ENCODE results near the gene JARID2.
A peak's percentile ranks its signal among the peaks of the same experiment; 100 is the strongest.

Gene JARID2

GRCh38 chr6:15247500-15248450 lies 1.9 kb downstream of the JARID2 start:
- TF ChIP-seq TAF1 (IDR thresholded peaks at IDR 0.05; ENCODE audit: borderline replicate concordance, insufficient read depth, low read length), result no peak
- TF ChIP-seq REST (IDR thresholded peaks at IDR 0.05; ENCODE audit: insufficient read depth in 1 of 2, low read depth in 2 of 2, low read length in 2 of 2), result no peak
- no peak for TF ChIP-seq POLR2AphosphoS5 (IDR thresholded peaks at IDR 0.05; ENCODE audit: low read depth, low read length)
- TF ChIP-seq SIN3A (IDR thresholded peaks at IDR 0.05; ENCODE audit: borderline replicate concordance, insufficient read depth, low read length), result no peak
- no peak for TF ChIP-seq FOXP2 (optimal IDR thresholded peaks at IDR 0.05; ENCODE audit: borderline replicate concordance, extremely low read depth, extremely low read length, insufficient read depth)

GRCh38 chr6:15248451-15249370 lies 2.8 kb downstream of the JARID2 start:
- TF ChIP-seq REST (IDR thresholded peaks at IDR 0.05; ENCODE audit: insufficient read depth in 1 of 2, low read depth in 2 of 2, low read length in 2 of 2) (no peak), POLR2AphosphoS5 (IDR thresholded peaks at IDR 0.05; ENCODE audit: low read depth, low read length) (no peak), SIN3A (IDR thresholded peaks at IDR 0.05; ENCODE audit: borderline replicate concordance, insufficient read depth, low read length) (no peak), TAF1 (IDR thresholded peaks at IDR 0.05; ENCODE audit: borderline replicate concordance, insufficient read depth, low read length) (no peak), FOXP2 (optimal IDR thresholded peaks at IDR 0.05; ENCODE audit: borderline replicate concordance, extremely low read depth, extremely low read length, insufficient read depth) (peak; percentile 86)

DNA sequence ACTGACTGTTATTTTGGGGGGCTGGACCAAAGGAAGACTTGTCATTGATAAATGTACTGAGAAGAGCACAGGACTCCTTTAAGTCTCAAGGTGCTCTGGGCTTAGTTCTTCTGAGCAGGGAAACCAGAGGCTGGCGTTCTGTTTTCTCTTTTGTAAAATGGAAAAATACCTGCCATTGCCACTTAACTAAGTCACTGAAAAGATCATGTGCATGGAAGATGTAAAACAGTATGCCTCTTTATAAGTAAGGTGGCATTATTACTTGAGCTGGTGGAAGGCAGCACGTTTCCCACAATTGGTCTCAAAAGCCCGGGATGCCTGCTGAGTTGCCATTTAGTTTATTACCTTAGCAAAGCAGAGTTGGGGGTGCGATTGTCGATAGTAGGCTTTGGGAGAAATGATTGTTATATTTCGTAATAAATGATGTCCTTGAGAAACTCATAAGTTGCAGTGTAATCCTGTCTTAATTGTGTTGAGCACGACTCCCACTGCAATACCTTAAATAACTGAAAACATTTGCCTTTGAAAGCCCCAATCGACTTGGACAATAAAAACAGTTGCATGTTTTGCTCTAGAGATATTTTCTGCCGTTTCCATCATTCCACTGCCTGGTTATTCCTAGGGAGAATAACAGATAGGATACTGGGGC lies 3.6 kb downstream of the JARID2 start:
- TF ChIP-seq TAF1 (IDR thresholded peaks at IDR 0.05; ENCODE audit: borderline replicate concordance, insufficient read depth, low read length) (no peak), REST (IDR thresholded peaks at IDR 0.05; ENCODE audit: insufficient read depth in 1 of 2, low read depth in 2 of 2, low read length in 2 of 2) (no peak), FOXP2 (optimal IDR thresholded peaks at IDR 0.05; ENCODE audit: borderline replicate concordance, extremely low read depth, extremely low read length, insufficient read depth) (no peak)

DNA sequence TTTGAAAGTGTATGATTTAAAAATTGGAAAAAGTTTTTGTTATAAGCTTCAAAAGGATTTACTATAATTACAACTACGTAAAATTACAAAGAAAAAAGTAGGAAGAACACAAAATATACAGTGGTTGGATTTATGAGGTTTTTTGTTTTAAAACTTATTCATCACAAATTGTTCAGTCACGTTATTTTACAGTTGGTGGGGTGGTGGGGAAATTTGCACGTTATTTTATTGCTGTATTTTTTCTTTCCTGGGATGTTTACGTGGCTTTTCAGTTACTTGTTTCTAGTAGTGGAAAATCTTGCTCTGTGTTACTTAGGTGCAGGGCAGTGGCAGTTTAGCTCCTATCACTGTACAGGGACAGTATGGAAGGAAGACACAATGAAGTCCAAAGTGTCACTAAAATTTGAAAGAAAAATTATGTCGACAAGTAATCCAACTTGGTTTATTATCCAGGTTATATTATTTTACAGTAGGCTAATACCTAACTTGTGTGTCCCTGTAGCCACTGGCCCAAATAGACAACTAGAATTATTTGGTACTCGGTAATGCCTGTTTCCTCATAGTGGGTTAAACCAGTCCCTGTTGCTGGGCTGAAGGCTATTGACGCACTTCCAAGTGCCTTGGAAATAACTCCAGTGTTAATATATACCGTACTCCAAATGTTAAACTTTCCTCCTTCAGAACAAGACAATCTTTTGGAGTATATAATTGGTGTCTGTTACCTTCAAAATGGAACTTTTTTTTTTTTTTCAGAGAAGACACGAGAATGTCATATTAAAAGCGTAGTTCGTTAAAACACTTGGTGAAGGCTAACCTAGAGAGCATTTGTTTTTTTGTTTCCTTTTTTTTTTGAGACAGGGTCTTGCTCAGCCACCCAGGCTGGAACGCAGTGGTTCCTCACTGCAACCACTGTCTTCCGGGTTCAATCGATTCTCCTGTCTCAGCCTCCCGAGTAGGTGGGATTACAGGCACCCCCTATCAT lies 4.6 kb downstream of the JARID2 start:
- TF ChIP-seq TAF1 (IDR thresholded peaks at IDR 0.05; ENCODE audit: borderline replicate concordance, insufficient read depth, low read length), result no peak
- no peak for TF ChIP-seq POLR2AphosphoS5 (IDR thresholded peaks at IDR 0.05; ENCODE audit: low read depth, low read length)
- TF ChIP-seq REST (IDR thresholded peaks at IDR 0.05; ENCODE audit: insufficient read depth in 1 of 2, low read depth in 2 of 2, low read length in 2 of 2), result no peak
- no peak for TF ChIP-seq FOXP2 (optimal IDR thresholded peaks at IDR 0.05; ENCODE audit: borderline replicate concordance, extremely low read depth, extremely low read length, insufficient read depth)
- no peak for TF ChIP-seq SIN3A (IDR thresholded peaks at IDR 0.05; ENCODE audit: borderline replicate concordance, insufficient read depth, low read length)
